ENCODE data around the gene HDAC4.

DNA sequence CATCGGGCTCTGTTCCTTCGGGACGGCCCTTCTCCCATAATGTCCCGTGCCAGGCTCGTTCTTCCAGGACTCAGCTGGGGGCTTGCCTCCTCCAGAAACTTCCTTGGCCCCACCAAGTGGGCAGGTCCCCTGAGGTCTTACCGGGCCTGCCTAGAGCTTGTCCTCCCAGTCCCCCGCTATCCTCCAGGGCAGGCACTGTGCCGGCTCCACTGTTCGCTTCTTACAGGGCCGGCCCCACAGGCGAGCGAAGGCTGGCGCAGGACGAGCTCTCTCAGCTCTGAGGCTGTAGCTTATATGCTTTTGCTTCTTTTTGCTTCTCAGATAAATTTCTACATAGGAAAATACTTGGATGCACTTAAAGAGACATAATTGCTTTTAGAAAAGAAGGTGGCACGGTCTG, 323.6 kb downstream of the HDAC4 start:
- TF ChIP-seq, protein P1, sequence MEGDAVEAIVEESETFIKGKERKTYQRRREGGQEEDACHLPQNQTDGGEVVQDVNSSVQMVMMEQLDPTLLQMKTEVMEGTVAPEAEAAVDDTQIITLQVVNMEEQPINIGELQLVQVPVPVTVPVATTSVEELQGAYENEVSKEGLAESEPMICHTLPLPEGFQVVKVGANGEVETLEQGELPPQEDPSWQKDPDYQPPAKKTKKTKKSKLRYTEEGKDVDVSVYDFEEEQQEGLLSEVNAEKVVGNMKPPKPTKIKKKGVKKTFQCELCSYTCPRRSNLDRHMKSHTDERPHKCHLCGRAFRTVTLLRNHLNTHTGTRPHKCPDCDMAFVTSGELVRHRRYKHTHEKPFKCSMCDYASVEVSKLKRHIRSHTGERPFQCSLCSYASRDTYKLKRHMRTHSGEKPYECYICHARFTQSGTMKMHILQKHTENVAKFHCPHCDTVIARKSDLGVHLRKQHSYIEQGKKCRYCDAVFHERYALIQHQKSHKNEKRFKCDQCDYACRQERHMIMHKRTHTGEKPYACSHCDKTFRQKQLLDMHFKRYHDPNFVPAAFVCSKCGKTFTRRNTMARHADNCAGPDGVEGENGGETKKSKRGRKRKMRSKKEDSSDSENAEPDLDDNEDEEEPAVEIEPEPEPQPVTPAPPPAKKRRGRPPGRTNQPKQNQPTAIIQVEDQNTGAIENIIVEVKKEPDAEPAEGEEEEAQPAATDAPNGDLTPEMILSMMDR (IDR thresholded peaks at IDR 0.05; ENCODE audit: low read depth, low read length, missing input control): no peak
- no peak for TF ChIP-seq NR2F2 (IDR thresholded peaks at IDR 0.05)
- TF ChIP-seq REST (IDR thresholded peaks at IDR 0.05): no peak
- no peak for TF ChIP-seq ZBTB33 (IDR thresholded peaks at IDR 0.05)
- no peak for TF ChIP-seq EGR1 (IDR thresholded peaks at IDR 0.05; ENCODE audit: low read depth in 2 of 2)
- no peak for TF ChIP-seq RXRA (IDR thresholded peaks at IDR 0.05)
- no peak for TF ChIP-seq YY1 (IDR thresholded peaks at IDR 0.05)
- TF ChIP-seq GABPA (IDR thresholded peaks at IDR 0.05 in 1 of 2, conservative IDR thresholded peaks at IDR 0.05 in 1 of 2): no peak
- TF ChIP-seq RAD21 (IDR thresholded peaks at IDR 0.05): no peak
- no peak for TF ChIP-seq SP1 (IDR thresholded peaks at IDR 0.05)
